MM.1S (cell line): ENCODE data around the gene SH3BP2.

Source experiments
- EZH2 ChIP-seq: fragments of 300-600 bp; sonication (generic); optimal IDR thresholded peaks from 2 replicates; pipeline ENCODE3; 2017; ENCODE audit warnings: low read depth, mild to moderate bottlenecking, antibody characterized with exemption, low read length, mixed read lengths
- EZH2phosphoT487 ChIP-seq: fragments of 300-600 bp; sonication (generic); IDR thresholded peaks from 2 replicates; pipeline ENCODE4 v1.6.1; 2018; ENCODE audit warnings: antibody characterized with exemption, low read length
- TF ChIP-seq, protein P1 (sequence below): fragments of 300-600 bp; sonication (generic); IDR thresholded peaks from 2 replicates; pipeline ENCODE4 v1.5.1; 2016; ENCODE audit warnings: antibody characterized with exemption, low read length, mixed read lengths

DNA sequence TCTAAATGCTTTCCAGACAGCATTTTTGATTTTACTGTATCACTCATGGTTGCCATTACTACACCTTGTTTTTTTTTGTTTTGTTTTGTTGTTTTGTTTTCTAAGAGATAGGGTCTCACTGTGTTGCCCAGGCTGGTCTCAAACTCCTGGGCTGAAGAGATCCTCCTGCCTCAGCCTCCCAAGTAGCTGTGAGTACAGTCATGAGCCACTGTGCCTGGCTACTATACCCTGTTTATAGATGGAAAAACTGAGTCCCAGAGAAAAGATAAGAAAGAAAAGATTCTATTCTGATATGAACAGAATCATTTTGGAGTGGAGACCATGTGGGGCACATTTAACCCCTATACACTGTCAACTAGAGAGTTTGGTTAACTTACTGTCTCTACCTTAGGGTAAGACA is 70.8 kb downstream of the SH3BP2 start:
- TF ChIP-seq EZH2phosphoT487 (no peak), EZH2 (no peak)
- TF ChIP-seq, protein P1, sequence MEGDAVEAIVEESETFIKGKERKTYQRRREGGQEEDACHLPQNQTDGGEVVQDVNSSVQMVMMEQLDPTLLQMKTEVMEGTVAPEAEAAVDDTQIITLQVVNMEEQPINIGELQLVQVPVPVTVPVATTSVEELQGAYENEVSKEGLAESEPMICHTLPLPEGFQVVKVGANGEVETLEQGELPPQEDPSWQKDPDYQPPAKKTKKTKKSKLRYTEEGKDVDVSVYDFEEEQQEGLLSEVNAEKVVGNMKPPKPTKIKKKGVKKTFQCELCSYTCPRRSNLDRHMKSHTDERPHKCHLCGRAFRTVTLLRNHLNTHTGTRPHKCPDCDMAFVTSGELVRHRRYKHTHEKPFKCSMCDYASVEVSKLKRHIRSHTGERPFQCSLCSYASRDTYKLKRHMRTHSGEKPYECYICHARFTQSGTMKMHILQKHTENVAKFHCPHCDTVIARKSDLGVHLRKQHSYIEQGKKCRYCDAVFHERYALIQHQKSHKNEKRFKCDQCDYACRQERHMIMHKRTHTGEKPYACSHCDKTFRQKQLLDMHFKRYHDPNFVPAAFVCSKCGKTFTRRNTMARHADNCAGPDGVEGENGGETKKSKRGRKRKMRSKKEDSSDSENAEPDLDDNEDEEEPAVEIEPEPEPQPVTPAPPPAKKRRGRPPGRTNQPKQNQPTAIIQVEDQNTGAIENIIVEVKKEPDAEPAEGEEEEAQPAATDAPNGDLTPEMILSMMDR = no peak
